Caki2 (cell line): ENCODE results near the gene CDCA4. TPM values are rescaled to one million over a fixed set of nuclear protein-coding genes. Genes with fewer than 3 reads are reported as not detected.
A peak's percentile ranks its signal among the peaks of the same experiment; 100 is the strongest.

Source experiments
- DNase-seq: peaks from one replicate; pipeline ENCODE4 v3.0.0-alpha.2; 2015; ENCODE audit warnings: low read depth
- in situ Hi-C: cut with HindIII; loops from 2 replicates; pipeline ENCODE4 v1.10.0; 2016; ENCODE audit warnings: low sequenced_read_pairs, low pct_unique_long_range_greater_than_20kb, mixed read lengths
- total RNA-seq: library from RNA; depleted of rRNA; stranded (reverse); fragments of >200 nt; shearing (Covaris generic); gene quantifications from 2 replicates; pipeline ENCODE4 v1.2.3, GENCODE V29; 2014; ENCODE audit warnings: low replicate concordance; rRNA removed

Gene CDCA4
- total RNA-seq, 1 experiment from 2014 or later: 30.3 TPM

- DNase-seq: peak; percentile 92
- in situ Hi-C loops: no loop called here
These were observed 48.4 kb downstream of the CDCA4 start for GRCh38 chr14:104972301-104973134.

DNA sequence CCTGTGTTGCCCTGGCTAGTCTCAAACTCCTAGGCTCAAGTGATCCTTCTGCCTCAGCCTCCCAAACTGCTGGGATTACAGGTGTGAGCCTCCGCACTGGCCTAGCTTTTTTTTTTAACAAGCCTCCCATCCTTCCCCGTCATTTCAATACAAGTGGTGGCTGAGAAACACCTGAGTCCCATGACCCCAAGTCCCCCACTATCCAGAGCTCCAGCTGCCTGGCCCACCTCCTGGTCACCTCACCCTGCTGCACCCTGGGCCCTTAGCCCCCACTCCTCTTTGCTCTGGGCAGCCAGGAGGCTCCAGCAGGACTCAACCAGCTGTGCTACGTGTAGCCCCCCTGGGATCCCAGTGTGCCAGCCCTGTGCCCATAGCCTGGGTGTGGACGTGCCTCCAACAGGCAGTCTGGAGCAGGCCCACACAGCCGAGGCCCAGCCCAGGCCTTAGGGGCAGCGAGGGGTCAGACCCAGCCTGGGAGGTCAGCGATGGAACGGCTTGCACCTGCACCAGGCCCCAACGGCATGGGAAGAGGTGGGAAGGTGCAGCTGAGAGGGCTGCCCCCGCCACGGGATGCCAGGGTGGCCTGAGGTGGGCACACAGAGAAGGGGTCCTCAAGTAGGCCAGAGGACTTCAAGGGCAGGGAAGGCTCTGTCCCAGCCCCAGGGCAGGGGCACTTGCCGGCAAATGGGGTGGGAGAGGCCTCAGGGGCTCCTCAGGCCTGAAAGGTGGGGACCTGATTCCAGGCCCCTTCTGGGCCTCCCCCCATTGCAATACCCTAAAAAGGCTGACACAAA, 49.2 kb downstream of the CDCA4 start:
- DNase-seq: no peak
- in situ Hi-C loops: no loop called here

DNA sequence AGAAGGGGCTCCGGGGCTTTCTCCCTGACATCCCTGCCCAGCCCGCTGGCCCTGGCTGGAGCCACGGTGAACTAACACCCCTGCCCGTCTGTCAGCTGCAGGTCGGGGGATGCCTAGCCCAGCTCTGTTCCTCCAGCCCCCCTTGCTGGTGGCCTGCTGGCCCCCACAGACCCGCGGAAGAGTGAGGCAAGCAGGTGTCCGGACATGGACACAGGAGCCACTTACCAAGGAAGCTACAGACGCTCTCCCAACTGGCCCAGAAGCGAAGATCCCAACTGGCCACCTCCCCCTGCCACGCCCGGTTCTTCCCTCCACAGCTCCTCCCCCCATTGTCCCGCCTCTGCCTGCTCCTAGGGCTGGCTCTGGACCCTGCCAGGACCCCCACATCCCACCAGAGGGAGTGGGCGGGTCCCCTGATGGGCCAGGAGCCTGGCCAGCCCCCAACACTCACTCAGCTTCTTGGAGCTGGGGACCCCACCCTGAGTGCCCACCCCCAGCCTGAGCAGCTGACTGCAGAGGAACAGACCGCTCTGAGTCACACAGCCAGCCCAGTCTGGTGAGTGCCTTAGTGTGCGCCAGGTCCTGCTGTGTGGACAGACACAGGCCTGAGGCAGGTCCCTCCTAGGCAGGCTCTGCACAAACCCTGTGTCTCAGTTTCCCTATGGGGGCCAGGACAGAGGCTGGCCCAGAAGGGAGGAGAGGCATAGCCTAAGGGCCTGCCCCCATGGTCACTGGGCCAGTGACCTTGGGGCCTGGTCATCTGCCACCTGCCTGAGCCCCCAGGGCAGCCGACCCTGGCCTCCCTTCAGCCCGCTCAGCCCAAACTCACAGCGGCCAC, 50.4 kb downstream of the CDCA4 start:
- in situ Hi-C loops: no loop called here
- DNase-seq: peak; percentile 95

- no peak for DNase-seq
- in situ Hi-C loops: no loop called here
These were observed 51.1 kb downstream of the CDCA4 start for GRCh38 chr14:104969741-104970230.

GRCh38 chr14:104968541-104969401, 52.1 kb downstream of the CDCA4 start:
- in situ Hi-C loops: no loop called here
- peak; percentile 74 for DNase-seq

DNA sequence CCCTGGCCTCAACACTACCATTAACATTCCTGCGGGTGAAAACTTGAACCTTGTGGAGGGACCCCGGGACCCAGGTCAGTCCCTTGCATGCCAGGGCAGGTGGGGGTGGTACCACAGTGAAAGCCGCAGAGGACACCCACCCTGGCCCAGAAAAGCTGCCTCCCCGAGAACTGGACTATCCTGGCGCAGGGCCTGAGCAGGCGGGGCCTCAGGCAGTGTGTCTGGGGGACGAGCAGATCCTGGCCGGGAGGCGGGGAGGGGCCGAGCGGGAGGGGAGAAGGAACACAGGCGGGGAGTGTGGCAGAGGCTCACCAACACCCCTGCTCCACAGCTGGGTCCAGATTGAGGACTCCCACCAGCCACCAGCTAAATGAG, 52.7 kb downstream of the CDCA4 start:
- DNase-seq: peak; percentile 46
- in situ Hi-C loops: no loop called here

- no peak for DNase-seq
- in situ Hi-C loops: no loop called here
These were observed 53.3 kb downstream of the CDCA4 start for GRCh38 chr14:104967386-104968152.

DNA sequence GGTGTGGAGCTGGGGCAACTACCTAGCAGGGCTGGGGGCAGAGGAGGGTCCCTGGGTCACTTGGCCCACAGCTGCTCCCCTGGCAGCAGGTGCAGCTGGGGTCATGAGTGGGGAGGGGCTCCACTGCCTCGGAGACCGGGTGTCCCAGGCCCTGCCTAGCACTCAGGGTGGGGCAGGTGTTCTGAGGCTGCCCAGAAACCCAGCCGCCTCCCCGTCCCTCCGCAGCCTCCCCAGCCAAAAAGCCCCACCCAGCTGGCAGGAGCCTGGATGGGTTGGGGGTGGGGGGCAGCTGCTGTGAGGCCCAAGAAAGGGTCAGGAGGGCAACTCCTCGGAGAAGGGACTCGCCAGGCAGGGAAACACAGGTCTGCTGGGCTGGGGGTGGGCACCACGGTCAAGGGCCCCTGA, 53.9 kb downstream of the CDCA4 start:
- DNase-seq: no peak
- in situ Hi-C loops: no loop called here

DNA sequence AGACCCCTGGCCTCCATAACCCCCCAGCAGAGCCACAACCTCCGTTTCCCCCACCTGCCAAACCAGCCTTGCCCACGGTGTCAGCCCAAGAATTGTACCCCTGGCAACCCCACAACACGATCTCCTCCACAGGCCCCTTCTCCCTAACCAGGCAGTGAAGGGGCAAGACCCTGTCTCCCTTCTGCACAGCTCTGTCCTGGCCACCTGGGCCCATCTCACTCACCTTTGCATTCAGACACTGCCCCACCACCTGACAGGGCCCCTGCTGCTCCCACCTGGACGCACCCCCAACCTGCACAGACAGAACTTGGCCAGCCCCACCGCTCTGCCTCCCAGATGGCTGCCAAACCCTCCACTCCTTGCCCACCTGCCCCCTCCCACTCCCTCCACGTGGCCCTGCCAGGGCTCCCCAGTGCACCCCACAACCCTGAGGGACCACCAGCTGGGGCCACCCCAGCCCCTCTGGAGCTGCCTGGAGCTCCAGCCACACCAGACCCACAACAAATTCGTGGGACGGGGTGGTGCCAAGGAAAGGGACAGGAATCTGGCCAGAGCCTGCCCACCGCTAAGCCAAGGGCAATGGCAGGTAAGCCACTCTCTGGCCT, 54.5 kb downstream of the CDCA4 start:
- in situ Hi-C loops: no loop called here

DNA sequence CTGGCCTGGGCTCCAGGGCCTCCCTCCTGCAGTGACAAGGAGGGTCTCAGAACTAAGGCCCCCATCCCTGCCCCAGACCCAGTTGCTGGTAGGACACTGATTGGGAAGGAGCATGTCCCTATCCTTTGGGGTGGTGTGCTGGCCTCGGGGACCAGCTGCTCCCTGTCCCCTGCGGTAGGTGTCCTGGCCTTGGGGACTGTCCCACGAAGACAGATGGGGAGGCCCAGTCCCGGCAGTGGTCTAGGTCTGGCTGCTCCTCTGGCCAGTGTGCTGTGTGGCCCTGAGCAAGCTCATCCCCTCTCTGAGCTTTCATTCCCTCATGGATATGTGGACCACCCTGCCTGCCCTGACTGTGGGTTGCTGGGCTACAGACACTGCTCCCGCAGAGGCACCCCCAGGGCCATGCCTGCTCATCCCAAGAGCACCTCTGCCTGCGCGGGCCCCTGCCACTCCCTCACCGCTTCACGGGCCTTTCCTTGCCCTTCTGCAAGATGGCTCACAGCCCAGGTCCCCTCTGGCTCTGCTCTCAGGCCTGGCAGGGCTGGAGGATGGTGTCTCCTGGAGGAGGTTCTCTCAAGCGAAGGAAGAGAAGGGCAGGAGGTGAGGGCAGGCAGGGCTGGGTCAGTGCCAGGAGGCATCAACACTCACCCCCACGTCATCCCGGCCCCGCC, 55.2 kb downstream of the CDCA4 start:
- in situ Hi-C loops: no loop called here
- no peak for DNase-seq

More for the DNA sequence above, 54.5 kb downstream of the CDCA4 start:
- no peak for DNase-seq

DNA sequence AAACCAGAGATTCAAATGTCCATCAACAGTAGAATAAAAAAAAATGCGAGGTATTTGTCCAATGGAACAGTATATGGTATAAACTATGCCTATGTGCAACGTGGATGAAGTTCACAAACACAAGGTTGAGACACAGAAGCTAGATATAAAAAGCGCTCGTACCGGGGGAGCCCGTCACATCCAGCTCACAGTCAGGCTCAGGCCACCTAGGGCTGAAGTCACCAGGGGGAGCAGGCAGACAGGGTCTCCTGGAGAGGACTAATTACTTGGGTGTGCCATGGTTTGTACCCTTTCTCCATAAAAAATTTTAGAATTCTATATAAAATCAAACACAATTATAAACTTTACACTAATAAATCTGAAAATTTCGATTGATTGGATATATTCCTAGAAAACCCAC, 56.3 kb downstream of the CDCA4 start:
- in situ Hi-C loops: no loop called here
- no peak for DNase-seq

Other genes with a start within 250 kb of the CDCA4 start
- gene AKT1, start 225.3 kb downstream of the CDCA4 start, total RNA-seq: 126 and 177 TPM in 2 replicates
- gene ZBTB42, start 220.0 kb downstream of the CDCA4 start, total RNA-seq: 4.7 and 7.6 TPM in 2 replicates
- 6.7 and 9.8 TPM in 2 replicates for gene CEP170B, start 155.8 kb downstream of the CDCA4 start, total RNA-seq
- not detected in 2 replicates for gene PLD4, start 96.2 kb downstream of the CDCA4 start, total RNA-seq
- 37.7 and 40.7 TPM in 2 replicates for gene AHNAK2, start 42.7 kb downstream of the CDCA4 start, total RNA-seq
- 4.2 and 9.7 TPM in 2 replicates for gene CLBA1, start 35.3 kb downstream of the CDCA4 start, total RNA-seq
- gene GPR132, start 44.3 kb upstream of the CDCA4 start, total RNA-seq: 0.71 TPM in 1 of 2 replicates, not detected in the other
- gene JAG2, start 147.7 kb upstream of the CDCA4 start, total RNA-seq: 1.1 and 5.0 TPM in 2 replicates
- gene NUDT14, start 160.2 kb upstream of the CDCA4 start, total RNA-seq: 16.6 and 25.8 TPM in 2 replicates
- 11.5 and 19.6 TPM in 2 replicates for gene BTBD6, start 227.4 kb upstream of the CDCA4 start, total RNA-seq